Central memory CD8-positive, alpha-beta T cell (primary cell): Measurements from ENCODE around the gene YIF1A.

Experiments
- ATAC-seq: fragments of 150-1000 bp; cut with Tn5 transposase; replicated peaks from 2 replicates; pipeline ENCODE4 v1.10.0; 2022; ENCODE audit warnings: mild to moderate bottlenecking, moderate FRiP score, moderate number of reproducible peaks; ENCODE audit not compliant: poor library complexity, severe bottlenecking; ENCODE audit errors: extremely low read depth
- DNase-seq, 2 donors: peaks; one replicate each; pipeline ENCODE4 v3.0.0; 2021; ENCODE audit warnings: low spot score in 2 of 2
- H3K27ac Mint-ChIP-seq: one replicate; pipeline ENCODE4 v1.8.0; 2022; ENCODE audit warnings: low read depth, mild to moderate bottlenecking, moderate library complexity, mixed read lengths
- H3K27me3 Mint-ChIP-seq: one replicate; pipeline ENCODE4 v1.8.0; 2022; ENCODE audit warnings: mixed read lengths
- H3K36me3 Mint-ChIP-seq: one replicate; pipeline ENCODE4 v1.8.0; 2022; ENCODE audit warnings: mild to moderate bottlenecking, moderate library complexity, mixed read lengths; ENCODE audit not compliant: insufficient read depth
- H3K4me1 Mint-ChIP-seq: one replicate; pipeline ENCODE4 v1.8.0; 2022; ENCODE audit warnings: mixed read lengths
- H3K4me3 Mint-ChIP-seq: one replicate; pipeline ENCODE4 v1.8.0; 2022; ENCODE audit warnings: mild to moderate bottlenecking, moderate library complexity, mixed read lengths
- H3K9me3 Mint-ChIP-seq: one replicate; pipeline ENCODE4 v1.8.0; 2022; ENCODE audit warnings: mixed read lengths

Gene YIF1A

DNA sequence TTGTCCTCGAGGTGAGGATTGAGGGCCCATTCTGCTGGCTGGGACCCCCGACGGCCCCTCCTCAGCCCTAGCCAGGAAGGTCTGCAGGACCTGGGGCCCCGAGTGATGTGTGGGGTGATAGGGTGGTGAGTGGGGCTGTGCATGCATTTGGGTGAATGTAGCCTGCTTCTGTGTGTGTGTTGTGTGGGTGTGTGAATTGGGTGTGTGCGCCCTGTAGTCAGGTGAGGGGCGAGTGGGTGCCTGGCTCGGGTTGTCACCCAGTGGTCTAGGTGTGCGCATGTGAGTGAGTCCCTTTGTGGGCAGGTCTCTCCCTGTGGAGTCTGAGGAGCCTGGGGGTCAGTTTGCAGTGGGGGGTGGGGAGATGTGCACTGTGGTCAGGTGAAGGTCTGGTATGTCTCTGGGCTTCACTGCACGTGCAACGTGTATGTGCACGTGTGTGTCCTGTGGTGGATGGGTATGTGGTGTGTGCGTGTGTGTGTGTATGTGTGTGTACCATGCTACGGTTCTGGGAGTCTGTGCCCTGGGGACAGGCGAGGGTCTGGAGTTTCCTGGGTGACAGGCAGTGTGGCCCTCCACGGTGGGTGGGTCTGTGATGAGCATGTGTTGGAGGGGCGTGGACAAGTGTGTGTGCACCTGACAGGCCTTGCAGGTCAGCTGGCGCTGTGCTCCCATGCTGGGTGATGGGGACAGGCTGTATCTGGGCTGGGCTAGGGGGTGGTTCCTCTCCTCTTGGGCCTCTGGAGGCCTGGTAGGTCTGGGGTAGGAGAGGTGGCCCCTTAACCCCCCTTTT is 3.8 kb upstream of the YIF1A start:
- Mint-ChIP-seq H3K36me3 (peaks cover 8% of the 10 kb centered on the region), H3K27ac (no peak overlapping the region), H3K9me3 (no peaks in the 10 kb centered on the region), H3K4me3 (peak overlapping the region; percentile 46), H3K27me3 (peaks cover 27% of the 10 kb centered on the region), H3K4me1 (peaks cover 22% of the 10 kb centered on the region)
- DNase-seq (no peak), ATAC-seq (no peak)

DNA sequence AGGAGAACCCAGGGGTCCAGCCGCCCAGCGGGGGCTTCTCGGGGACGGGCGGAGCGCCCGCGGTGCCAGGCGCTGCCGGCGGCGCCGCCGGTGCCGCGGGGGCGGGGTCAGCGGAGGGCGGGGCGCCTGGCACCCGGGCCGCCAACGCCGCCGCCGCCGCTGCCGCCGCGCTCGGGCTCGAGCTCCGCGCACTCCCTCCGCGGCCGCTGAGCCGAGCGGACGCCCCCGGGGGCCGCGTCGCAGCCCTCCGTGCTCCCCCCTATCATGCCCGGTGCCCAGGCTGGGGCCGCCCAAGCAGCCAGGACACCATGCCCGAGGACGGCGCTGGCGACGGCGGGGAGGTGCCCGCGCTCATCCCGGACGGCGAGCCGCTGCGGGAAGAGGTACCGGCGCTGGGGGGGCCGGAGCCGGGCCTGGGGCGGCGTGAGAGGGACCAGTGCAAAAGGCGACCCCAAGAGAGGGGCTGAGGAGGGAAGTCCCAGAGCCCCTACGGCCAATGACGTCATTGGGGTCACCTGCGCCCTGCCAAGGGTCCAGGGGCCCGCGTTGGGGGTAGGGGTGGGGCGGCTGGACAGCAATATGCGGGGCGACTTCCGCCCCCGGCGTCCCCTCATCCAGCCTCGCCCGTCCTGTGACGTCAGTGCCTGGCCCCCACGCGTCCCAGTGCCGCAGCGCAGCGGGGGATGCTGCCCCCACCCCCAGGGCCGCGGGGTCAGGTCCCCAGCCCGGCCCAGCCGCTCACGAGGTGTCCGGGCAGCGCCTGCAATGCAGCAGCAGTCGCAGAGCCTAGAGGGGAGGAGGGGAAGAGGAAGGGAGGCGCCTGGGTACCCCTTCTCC is 3.0 kb upstream of the YIF1A start, which contains the start of gene TMEM151A:
TMEM151A (plus strand) TSS at position 189 of the 837 bp plus-strand sequence; CDS start at position 309, 120 bp downstream.
- Mint-ChIP-seq H3K9me3 (no peaks in the 10 kb centered on the region), H3K27me3 (peaks cover 27% of the 10 kb centered on the region), H3K36me3 (peaks cover 5% of the 10 kb centered on the region), H3K4me1 (peaks cover 22% of the 10 kb centered on the region), H3K27ac (peak within 1 kb of the TSS; percentile 11), H3K4me3 (peak within 1 kb of the TSS; percentile 83)
- DNase-seq, result no peak
- no peak for ATAC-seq

- Mint-ChIP-seq H3K27ac (peak overlapping the region; percentile 11), H3K4me3 (peak overlapping the region; percentile 83), H3K36me3 (peaks cover 5% of the 10 kb centered on the region), H3K4me1 (peaks cover 22% of the 10 kb centered on the region), H3K27me3 (peaks cover 22% of the 10 kb centered on the region), H3K9me3 (no peaks in the 10 kb centered on the region)
- no peak for DNase-seq
- ATAC-seq, result no peak
Measured at GRCh38 chr11:66291303-66291705, 2.4 kb upstream of the YIF1A start.

DNA sequence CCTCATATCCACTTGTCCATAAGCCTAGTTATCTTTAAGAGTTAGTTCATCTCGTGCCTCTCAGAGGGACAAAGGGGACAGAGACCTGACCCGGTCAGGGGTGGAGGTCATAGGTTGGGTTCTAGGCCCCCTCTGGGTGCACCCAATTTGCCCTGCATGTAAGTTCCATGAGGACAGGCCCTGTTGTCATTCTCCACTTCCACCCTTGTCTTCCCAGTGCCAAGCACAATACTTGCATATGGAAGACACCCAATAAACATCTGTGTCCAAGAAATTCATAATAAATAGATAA is 1.3 kb upstream of the YIF1A start:
- Mint-ChIP-seq H3K4me1 (peaks cover 22% of the 10 kb centered on the region), H3K4me3 (peak overlapping the region; percentile 83), H3K27ac (no peak overlapping the region)

GRCh38 chr11:66289548-66290329 is 796 bp upstream of the YIF1A start:
- Mint-ChIP-seq H3K4me3 (peak overlapping the region; percentile 83), H3K36me3 (peaks cover 8% of the 10 kb centered on the region), H3K27ac (peak overlapping the region; percentile 85), H3K9me3 (no peaks in the 10 kb centered on the region), H3K27me3 (peaks cover 17% of the 10 kb centered on the region), H3K4me1 (peaks cover 22% of the 10 kb centered on the region)
- DNase-seq (no peak), ATAC-seq (peak; percentile 42)

More for the DNA sequence above, 1.3 kb upstream of the YIF1A start:
- peaks cover 17% of the 10 kb centered on the region for H3K27me3 Mint-ChIP-seq
- H3K9me3 Mint-ChIP-seq, result no peaks in the 10 kb centered on the region
- DNase-seq, result no peak
- ATAC-seq, result no peak
- peaks cover 5% of the 10 kb centered on the region for H3K36me3 Mint-ChIP-seq

DNA sequence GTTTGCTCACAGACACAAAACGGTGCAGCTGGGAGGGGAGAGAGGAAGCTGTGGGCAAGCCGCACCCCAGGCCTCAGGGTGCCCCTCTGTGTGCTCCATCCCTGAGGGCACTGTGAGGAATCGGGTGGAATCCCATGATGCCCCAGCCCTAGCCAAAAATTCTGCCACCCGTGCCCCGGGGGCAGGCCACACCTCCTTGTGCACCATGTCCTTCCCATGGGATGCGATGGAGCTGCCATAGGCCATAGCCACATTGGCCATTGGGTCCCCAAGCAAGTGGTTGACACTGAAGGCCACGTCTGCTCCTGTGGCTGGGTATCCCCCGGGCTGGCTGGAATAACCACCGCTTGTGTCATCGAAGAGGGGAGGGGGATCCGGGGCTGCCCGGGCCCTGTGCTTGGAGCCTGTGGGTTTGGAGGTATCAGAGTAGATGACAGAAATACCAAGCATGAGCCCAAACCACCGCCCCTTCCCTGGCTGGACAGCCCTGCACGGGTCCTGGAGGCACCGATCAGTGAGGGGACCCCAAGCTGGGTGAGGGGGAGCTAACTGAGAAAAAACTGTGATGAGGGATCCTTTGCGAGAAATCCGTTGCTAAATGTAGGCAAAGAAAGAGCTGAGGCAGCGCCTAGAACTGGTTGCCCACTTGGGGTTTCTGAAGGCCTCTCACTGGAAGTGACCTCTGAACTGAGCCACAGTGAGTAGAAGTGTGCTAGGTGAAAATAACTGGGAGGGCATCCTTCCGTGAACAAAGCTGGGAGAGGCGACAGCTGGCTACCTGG is 863 bp downstream of the YIF1A start:
- peaks cover 14% of the 10 kb centered on the region for H3K36me3 Mint-ChIP-seq
- no peaks in the 10 kb centered on the region for H3K9me3 Mint-ChIP-seq
- DNase-seq, result no peak
- peak overlapping the region; percentile 85 for H3K27ac Mint-ChIP-seq
- ATAC-seq, result no peak
- H3K4me3 Mint-ChIP-seq, result peak overlapping the region; percentile 83
- peaks cover 10% of the 10 kb centered on the region for H3K27me3 Mint-ChIP-seq
- H3K4me1 Mint-ChIP-seq, result peaks cover 23% of the 10 kb centered on the region

DNA sequence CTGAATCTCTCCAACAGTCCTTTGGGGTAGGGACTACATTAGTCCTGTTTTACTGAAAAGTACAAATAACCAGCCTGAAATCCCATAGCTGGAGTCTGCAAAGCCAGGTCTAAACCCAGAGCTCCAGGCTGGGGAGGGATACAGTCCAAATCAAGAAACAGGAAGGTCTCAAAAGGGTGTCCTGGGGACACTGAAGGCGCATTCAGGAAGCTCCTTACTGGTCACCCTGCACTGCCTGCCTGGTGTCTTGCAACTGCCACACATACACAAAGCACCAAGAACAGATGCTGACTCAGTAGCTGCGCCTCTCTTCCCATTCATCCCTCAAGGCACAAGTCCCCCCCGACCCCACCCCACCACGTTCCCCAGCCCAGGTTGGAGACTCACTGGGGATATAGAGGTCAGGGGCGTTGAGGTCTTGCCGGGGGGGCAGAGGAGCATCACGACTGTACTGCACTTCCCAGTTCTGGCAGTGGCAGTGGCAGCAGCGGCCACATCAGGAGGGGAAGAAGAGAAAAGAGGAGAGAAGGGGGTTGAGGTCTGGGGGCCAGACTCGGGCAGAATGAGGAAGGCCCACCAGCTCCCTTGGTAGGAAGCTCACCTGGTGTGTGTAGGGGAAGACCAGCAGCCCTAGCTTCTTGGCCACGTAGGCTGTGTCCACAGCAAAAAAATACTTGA is 1.6 kb downstream of the YIF1A start:
- DNase-seq, result no peak
- no peak overlapping the region for H3K27ac Mint-ChIP-seq

GRCh38 chr11:66286699-66287098 is 2.2 kb downstream of the YIF1A start:
- Mint-ChIP-seq H3K36me3 (peaks cover 22% of the 10 kb centered on the region), H3K27ac (no peak overlapping the region), H3K4me3 (peak overlapping the region; percentile 52), H3K9me3 (no peaks in the 10 kb centered on the region), H3K27me3 (no peaks in the 10 kb centered on the region), H3K4me1 (peaks cover 36% of the 10 kb centered on the region)
- DNase-seq (no peak), ATAC-seq (no peak)

More for the DNA sequence above, 1.6 kb downstream of the YIF1A start:
- Mint-ChIP-seq H3K9me3 (no peaks in the 10 kb centered on the region), H3K27me3 (peaks cover 3% of the 10 kb centered on the region), H3K36me3 (peaks cover 19% of the 10 kb centered on the region), H3K4me3 (peak overlapping the region; percentile 83), H3K4me1 (peaks cover 30% of the 10 kb centered on the region)
- ATAC-seq, result no peak

- no peak for DNase-seq
- peaks cover 27% of the 10 kb centered on the region for H3K36me3 Mint-ChIP-seq
- H3K4me3 Mint-ChIP-seq, result peak overlapping the region; percentile 38
- H3K27ac Mint-ChIP-seq, result no peak overlapping the region
- no peak for ATAC-seq
- H3K4me1 Mint-ChIP-seq, result peaks cover 46% of the 10 kb centered on the region
- no peaks in the 10 kb centered on the region for H3K9me3 Mint-ChIP-seq
- H3K27me3 Mint-ChIP-seq, result no peaks in the 10 kb centered on the region
Measured at GRCh38 chr11:66285250-66285947, 3.5 kb downstream of the YIF1A start.

GRCh38 chr11:66284526-66285078 is 4.3 kb downstream of the YIF1A start:
- H3K4me3 Mint-ChIP-seq, result no peak overlapping the region
- H3K36me3 Mint-ChIP-seq, result peaks cover 27% of the 10 kb centered on the region
- DNase-seq, result no peak

More at GRCh38 chr11:66284526-66285078, 4.3 kb downstream of the YIF1A start:
- no peak for ATAC-seq
- Mint-ChIP-seq H3K9me3 (no peaks in the 10 kb centered on the region), H3K4me1 (peaks cover 41% of the 10 kb centered on the region), H3K27ac (peak overlapping the region; percentile 59), H3K27me3 (no peaks in the 10 kb centered on the region)
